K562 (cell line): ENCODE data around the gene CARD9.

Experiments
- MYC ChIP-seq, 2 experiments: fragments of 250-450 bp in 1 of 2; sonication (Bioruptor Pico) in 1 of 2; IDR thresholded peaks; 2 replicates each; pipeline versions ENCODE4 v1.5.1 to v1.6.1; 2012 to 2021; ENCODE audit warnings: low read depth in 2 of 2, borderline replicate concordance in 1 of 2, improper control_type of control experiment in 1 of 2, low read length in 1 of 2, mild to moderate bottlenecking in 1 of 2, moderate library complexity in 1 of 2
- SP2 ChIP-seq: IDR thresholded peaks from 2 replicates; pipeline ENCODE4 v1.6.1; 2011; ENCODE audit warnings: mild to moderate bottlenecking, low read depth, low read length, moderate library complexity; ENCODE audit not compliant: poor library complexity, severe bottlenecking; ENCODE audit errors: extremely low read depth

GRCh38 chr9:136318776-136319241 is 54.7 kb downstream of the CARD9 start:
- TF ChIP-seq MYC (IDR thresholded peaks at IDR 0.05; ENCODE audit: low read depth, low read length) (no peak), MYC (CRISPR knock-in tag; IDR thresholded peaks at IDR 0.05; ENCODE audit: borderline replicate concordance, low read depth) (no peak), SP2 (no peak)
